HG02938 (cell line): Measurements from ENCODE around the gene GPN2.

Source experiments
- ATAC-seq: cut with Tn5 transposase; IDR thresholded peaks from one replicate; pipeline ENCODE4 v1.9.1; 2021; ENCODE audit warnings: mild to moderate bottlenecking, moderate library complexity; ENCODE audit not compliant: unreplicated experiment

The GPN2 gene

GRCh38 chr1:26889551-26890466 lies at the start of gene GPN2:
Gene GPN2 (minus strand): TSS chr1:26890283. CDS start chr1:26890096, 187 bp downstream.
- ATAC-seq: peak; percentile 89

GRCh38 chr1:26938659-26939025 lies 48.6 kb upstream of the GPN2 start:
- no peak for ATAC-seq

- ATAC-seq: no peak
Observed at GRCh38 chr1:26938004-26938658, 48.0 kb upstream of the GPN2 start.

- ATAC-seq: no peak
Observed at GRCh38 chr1:26936823-26937222, 46.7 kb upstream of the GPN2 start.

DNA sequence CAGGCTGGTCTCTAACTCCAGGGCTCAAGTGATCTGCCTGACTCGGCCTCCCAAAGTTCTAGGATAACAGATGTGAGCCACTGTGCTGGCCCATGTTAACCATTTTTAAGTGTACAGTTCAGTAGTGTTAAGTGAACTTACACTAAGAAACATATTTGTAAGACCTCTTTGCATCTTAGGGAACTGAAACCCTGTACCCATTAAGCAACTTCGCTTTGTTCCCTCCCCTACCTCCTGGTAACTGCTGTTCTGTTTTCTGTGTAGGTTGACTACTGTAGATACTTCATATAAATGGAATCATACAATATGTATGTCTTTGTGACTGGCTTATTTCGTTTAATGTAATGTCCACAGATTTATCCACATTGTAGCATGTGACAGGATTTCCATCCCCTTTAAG lies 42.4 kb upstream of the GPN2 start:
- ATAC-seq: no peak

DNA sequence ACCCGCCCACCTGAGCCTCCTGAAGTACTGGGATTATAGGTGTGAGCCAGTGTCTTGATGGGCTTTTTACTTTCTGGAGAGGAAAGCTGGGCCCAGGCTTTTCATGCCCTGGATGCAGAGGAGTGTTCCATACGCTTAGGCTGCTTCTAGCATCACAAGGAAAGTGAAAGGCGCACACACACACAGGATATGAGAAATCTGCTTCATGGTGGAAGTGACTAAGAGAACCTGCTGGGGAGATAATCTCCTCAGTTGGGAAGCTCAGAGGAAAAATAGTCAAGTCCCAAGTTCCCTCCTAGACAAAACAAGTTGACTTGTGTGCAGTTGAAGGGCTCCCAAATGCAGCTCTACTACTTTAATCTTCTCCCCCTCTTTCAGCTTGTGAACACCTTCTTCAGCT lies 33.6 kb upstream of the GPN2 start:
- no peak for ATAC-seq

DNA sequence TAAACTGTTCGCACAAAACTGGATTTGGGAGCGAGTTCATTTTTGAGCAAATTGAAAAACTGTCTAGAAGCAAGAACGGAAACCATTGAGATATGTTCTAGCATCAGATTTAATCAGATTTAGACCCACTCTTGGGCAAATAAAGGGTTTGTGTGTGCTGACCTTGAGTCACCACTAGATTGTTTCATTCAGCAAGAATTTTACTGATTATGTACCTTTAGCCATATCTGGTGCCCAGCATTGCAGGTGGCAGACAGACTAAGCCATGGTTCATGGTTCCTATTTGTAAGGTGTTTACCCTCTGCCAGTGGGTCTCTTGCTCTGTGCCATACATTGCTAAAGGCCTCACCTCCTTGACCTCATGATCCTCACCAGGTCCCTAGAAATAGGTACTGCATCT lies 32.8 kb upstream of the GPN2 start:
- ATAC-seq: no peak

- no peak for ATAC-seq
Observed at GRCh38 chr1:26922431-26922729, 32.3 kb upstream of the GPN2 start.

GRCh38 chr1:26921540-26922430 lies 31.7 kb upstream of the GPN2 start, which contains the start of gene NUDC:
Gene NUDC (plus strand): TSS chr1:26921743. CDS start chr1:26921849, 106 bp downstream.
- peak; percentile 96 for ATAC-seq

- ATAC-seq: peak; percentile 32
Observed at GRCh38 chr1:26921126-26921539, 31.1 kb upstream of the GPN2 start.

DNA sequence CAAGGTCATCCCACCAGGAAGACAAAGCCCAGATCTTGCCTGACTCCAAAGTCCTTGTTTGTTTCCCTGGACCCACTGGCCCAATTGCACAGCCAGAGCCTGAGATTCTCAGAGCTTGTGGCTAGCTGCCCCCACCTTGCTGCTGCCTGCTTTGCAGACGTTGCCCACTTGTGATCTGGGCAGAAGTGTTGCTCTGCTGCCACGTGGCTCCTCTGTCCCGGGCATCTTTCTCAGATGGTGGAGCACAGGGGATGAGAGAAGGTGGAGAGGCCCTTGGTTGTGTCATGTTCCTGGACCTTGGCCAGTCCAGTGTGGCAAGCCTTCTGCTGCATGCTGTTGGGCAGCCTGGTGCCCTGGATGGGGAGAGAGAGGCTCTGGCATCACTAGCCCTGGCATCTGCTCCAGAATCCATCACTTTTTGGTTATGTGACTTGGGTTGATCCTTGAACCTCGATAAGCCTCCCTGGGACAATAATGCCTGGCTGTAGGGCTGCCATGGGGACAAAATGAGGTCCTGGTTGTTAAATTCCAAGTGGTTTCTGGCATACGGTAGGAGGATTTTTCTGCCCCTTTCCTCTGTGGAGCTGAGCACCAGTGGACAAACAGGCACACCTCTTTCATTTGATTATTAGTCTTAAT lies 25.2 kb upstream of the GPN2 start:
- ATAC-seq: no peak

- ATAC-seq: no peak
Observed at GRCh38 chr1:26913754-26914619, 23.9 kb upstream of the GPN2 start, which contains the start of gene NR0B2. Gene NR0B2 (minus strand): TSS chr1:26913975. CDS start chr1:26913940, 35 bp downstream.

DNA sequence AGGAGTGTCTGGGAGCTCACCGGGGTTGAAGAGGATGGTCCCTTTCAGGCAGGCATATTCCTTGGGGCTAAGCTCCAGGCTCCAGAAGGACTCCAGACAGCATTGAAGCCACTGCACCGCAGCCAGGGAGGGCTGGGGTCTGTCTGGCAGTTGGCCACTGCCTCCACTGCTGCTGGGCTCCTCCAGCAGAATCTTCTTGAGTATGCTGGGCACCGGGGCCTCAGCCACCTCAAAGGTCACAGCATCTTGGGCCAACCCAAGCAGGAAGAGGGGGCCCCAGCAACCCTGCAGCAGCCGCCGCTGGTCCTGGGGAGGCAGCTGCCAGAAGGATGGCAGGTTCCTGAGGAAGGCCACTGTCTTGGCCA lies 23.3 kb upstream of the GPN2 start:
- no peak for ATAC-seq

GRCh38 chr1:26912147-26912490 lies 22.0 kb upstream of the GPN2 start:
- no peak for ATAC-seq

- ATAC-seq: no peak
Observed at GRCh38 chr1:26911399-26912146, 21.5 kb upstream of the GPN2 start.

GRCh38 chr1:26910343-26911160 lies 20.5 kb upstream of the GPN2 start:
- ATAC-seq: no peak

DNA sequence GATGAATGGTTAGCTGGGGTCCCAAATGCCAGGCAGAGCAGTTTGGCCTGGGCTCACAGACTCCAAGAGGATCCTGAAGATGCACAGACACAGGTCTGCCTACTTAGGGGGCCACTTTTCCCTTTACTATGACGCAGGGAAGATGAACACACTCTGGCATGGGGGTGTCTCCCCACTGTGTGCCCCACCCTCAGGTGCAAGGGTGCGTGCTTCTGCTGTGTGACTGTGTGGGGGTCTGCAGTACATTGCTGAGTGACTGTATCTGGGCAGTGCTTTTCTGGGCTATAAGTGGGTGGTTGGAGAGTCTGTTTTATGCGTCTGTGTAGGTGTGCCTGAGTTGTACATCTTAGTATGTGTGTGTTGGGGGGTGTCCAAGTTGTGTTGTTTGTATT lies 19.9 kb upstream of the GPN2 start:
- no peak for ATAC-seq
